C4-2B (cell line): ENCODE results near the gene MESP1.

Experiments used
- H3K27ac ChIP-seq: fragments of 450-650 bp; 2 replicates; pipeline ENCODE4 v1.5.1; 2017
- ZFX ChIP-seq: fragments of 450-650 bp; IDR thresholded peaks from 2 replicates; pipeline ENCODE4 v1.6.1; 2017
- TF ChIP-seq, protein P1 (sequence below): fragments of 450-650 bp; conservative IDR thresholded peaks from 2 replicates; pipeline ENCODE4 v1.5.1; 2017; ENCODE audit warnings: mild to moderate bottlenecking

Gene MESP1

DNA sequence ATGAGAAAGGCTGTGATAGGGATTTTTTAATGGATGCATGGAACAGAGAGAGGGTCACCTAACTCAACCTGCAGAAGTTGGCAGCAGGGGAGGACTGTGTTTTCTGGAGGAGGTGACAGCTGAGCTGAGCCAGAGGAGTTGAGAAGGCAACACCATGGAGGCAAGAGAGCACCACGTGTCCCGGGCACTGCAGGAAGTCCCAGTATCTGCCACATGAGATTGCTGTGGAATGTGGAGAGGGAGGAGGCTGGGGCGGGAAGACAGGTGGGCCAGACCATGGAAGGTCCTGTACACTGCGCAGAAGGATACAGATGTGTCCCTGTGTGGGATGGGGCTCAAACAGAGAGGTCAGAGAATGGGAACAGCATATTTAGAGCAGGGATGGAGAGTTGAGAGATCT is 15.3 kb downstream of the MESP1 start:
- no peak for TF ChIP-seq ZFX
- TF ChIP-seq, protein P1, sequence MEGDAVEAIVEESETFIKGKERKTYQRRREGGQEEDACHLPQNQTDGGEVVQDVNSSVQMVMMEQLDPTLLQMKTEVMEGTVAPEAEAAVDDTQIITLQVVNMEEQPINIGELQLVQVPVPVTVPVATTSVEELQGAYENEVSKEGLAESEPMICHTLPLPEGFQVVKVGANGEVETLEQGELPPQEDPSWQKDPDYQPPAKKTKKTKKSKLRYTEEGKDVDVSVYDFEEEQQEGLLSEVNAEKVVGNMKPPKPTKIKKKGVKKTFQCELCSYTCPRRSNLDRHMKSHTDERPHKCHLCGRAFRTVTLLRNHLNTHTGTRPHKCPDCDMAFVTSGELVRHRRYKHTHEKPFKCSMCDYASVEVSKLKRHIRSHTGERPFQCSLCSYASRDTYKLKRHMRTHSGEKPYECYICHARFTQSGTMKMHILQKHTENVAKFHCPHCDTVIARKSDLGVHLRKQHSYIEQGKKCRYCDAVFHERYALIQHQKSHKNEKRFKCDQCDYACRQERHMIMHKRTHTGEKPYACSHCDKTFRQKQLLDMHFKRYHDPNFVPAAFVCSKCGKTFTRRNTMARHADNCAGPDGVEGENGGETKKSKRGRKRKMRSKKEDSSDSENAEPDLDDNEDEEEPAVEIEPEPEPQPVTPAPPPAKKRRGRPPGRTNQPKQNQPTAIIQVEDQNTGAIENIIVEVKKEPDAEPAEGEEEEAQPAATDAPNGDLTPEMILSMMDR = no peak
- no peak overlapping the region for H3K27ac ChIP-seq

DNA sequence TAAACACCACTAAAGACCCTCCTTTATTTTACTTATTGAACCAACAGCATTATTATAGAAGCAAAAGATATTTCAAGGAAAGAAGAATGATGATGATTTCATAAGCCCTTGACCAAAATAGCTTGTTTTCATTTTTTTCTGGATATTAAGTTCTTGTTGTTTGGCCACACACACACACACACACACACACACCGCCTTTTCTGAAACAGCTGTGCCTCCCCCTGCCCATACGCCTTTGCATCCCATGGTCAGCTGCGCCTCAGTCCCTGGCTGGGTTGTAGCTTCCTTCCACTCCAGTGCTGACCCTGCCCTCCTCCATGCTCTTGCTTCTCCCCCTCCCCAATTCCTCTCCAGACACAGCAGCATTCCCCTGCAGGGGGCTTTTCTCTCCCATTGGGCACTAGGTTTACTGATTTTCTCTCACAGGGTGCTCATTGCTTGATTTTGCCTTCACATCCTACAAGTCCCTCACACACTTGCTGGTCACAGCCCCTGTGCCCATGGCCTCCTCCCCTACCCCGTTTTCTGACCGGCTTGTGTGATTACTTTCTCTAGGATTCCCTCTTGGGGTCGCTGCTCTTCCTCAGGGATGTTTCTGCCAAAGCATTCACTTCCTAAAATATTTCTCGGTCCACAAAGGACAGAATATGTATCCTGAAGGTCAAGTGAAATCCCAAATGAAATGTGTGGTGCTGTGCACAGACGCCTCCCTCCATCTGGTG is 18.4 kb downstream of the MESP1 start:
- TF ChIP-seq ZFX = no peak
- TF ChIP-seq, protein P1 = no peak
- no peak overlapping the region for H3K27ac ChIP-seq

DNA sequence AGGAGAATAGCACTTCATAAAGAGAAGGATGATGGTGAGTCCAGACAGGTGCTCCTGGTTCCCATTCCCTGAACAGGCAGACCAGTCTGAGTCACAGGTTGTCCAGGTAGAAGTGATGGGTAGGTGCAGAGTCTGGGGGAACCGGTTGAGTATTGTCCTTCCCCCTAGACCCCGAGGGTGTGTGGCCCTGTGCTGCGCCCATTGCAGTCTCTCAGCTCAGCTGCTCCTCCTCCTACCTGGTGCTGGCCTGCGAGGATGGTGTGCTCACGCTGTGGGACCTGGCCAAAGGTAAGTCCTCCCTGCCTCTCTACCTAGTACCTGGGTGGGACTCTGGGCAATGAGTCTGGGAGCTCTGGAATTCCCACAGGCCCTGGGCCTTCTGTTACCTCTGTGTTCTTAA is 19.8 kb downstream of the MESP1 start:
- TF ChIP-seq, protein P1 = no peak
- no peak for TF ChIP-seq ZFX
- no peak overlapping the region for H3K27ac ChIP-seq

DNA sequence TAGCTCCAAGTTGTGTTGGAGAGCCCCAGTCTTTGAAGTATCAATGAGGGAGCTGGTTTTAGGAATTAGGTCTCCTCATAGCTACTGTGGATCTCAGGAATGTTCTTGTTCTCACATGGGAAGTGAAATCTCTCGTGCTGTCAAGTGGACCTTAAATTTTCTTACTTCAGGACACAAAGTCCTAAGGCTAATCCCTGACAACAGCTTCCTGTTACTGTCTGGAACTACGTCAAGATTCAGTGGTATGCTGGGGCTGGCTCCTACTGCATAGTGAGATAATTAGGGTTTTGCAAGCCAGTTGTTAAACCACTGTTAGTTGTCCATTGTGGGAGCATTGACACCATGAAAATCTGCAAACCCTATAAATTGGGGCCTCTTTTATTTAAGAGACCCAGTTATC is 22.8 kb downstream of the MESP1 start:
- no peak for TF ChIP-seq ZFX
- TF ChIP-seq, protein P1 = no peak
- H3K27ac ChIP-seq = no peak overlapping the region

DNA sequence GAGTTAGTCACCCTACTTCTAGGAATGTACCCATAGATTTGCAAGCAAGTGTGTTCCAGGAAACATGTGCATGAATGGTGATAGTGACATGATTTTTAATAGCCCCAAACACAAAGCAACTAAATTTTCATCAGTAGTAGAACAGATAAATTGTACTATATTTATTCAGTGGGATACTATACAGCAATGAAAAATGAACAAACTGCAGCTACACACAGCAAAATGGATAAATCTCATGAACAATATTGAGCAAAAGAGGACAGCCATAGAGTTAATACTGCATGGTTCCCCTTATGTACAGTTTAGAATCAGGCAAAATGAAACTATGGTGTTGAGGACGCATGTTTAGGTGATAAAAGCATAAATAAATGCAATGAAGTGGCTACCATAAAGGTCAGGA is 26.0 kb downstream of the MESP1 start:
- TF ChIP-seq, protein P1 = no peak
- no peak for TF ChIP-seq ZFX
- no peak overlapping the region for H3K27ac ChIP-seq

DNA sequence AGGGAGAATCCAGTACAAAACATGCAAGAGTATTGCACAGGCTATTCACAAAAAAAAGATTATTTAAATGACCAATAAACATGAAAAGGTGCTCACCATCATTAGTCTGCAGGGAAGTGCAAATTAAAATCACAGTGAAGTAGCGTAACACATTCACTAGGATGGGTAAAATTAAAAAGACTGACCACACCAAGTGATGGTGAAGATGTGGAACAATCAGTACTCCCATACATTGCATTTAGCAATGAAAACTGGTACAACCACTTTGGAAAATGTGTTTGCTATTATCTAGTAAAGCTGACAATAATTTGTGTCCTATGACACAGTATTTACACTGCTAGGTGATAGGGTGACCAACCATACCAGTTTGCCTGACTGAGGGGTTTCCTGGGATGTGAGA is 26.4 kb downstream of the MESP1 start:
- no peak overlapping the region for H3K27ac ChIP-seq
- no peak for TF ChIP-seq ZFX
- TF ChIP-seq, protein P1 = no peak

- TF ChIP-seq, protein P1 = no peak
- no peak overlapping the region for H3K27ac ChIP-seq
These were observed 28.0 kb downstream of the MESP1 start for GRCh38 chr15:89723031-89723430.
